Neural cell (in vitro differentiated cells): ENCODE measurements around the gene MTMR12.

ENCODE experiments used
- EZH2 ChIP-seq: fragments of 200-600, 300-800 bp; shearing (Covaris generic), sonication (generic); IDR thresholded peaks from 2 replicates; pipeline ENCODE4 v1.6.1; 2014; ENCODE audit warnings: antibody characterized with exemption, low read length, borderline replicate concordance, mild to moderate bottlenecking; ENCODE audit not compliant: insufficient read depth, poor library complexity, severe bottlenecking
- MXI1 ChIP-seq: fragments of 450-650 bp; conservative IDR thresholded peaks from 2 replicates; pipeline ENCODE4 v1.6.1; 2014; ENCODE audit warnings: antibody characterized with exemption, mild to moderate bottlenecking; ENCODE audit not compliant: poor library complexity, severe bottlenecking
- POLR2AphosphoS5 ChIP-seq: IDR thresholded peaks from 2 replicates; pipeline ENCODE4 v1.6.1; 2012
- SMC3 ChIP-seq: fragments of 450-650 bp; conservative IDR thresholded peaks from 2 replicates; pipeline ENCODE4 v1.6.1; 2014; ENCODE audit warnings: antibody characterized with exemption, mild to moderate bottlenecking, moderate library complexity; ENCODE audit not compliant: poor library complexity
- TF ChIP-seq, protein P1 (sequence below): fragments of 450-650 bp; IDR thresholded peaks from 2 replicates; pipeline ENCODE4 v1.5.1; 2014; ENCODE audit warnings: antibody characterized with exemption, mild to moderate bottlenecking, moderate library complexity; ENCODE audit not compliant: poor library complexity, severe bottlenecking
- TF ChIP-seq, protein P2 (sequence below): IDR thresholded peaks from 2 replicates; pipeline ENCODE4 v1.6.1; 2012; ENCODE audit warnings: borderline replicate concordance

- TF ChIP-seq, protein P1, sequence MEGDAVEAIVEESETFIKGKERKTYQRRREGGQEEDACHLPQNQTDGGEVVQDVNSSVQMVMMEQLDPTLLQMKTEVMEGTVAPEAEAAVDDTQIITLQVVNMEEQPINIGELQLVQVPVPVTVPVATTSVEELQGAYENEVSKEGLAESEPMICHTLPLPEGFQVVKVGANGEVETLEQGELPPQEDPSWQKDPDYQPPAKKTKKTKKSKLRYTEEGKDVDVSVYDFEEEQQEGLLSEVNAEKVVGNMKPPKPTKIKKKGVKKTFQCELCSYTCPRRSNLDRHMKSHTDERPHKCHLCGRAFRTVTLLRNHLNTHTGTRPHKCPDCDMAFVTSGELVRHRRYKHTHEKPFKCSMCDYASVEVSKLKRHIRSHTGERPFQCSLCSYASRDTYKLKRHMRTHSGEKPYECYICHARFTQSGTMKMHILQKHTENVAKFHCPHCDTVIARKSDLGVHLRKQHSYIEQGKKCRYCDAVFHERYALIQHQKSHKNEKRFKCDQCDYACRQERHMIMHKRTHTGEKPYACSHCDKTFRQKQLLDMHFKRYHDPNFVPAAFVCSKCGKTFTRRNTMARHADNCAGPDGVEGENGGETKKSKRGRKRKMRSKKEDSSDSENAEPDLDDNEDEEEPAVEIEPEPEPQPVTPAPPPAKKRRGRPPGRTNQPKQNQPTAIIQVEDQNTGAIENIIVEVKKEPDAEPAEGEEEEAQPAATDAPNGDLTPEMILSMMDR, result no peak
- no peak for TF ChIP-seq EZH2
- TF ChIP-seq, protein P2, sequence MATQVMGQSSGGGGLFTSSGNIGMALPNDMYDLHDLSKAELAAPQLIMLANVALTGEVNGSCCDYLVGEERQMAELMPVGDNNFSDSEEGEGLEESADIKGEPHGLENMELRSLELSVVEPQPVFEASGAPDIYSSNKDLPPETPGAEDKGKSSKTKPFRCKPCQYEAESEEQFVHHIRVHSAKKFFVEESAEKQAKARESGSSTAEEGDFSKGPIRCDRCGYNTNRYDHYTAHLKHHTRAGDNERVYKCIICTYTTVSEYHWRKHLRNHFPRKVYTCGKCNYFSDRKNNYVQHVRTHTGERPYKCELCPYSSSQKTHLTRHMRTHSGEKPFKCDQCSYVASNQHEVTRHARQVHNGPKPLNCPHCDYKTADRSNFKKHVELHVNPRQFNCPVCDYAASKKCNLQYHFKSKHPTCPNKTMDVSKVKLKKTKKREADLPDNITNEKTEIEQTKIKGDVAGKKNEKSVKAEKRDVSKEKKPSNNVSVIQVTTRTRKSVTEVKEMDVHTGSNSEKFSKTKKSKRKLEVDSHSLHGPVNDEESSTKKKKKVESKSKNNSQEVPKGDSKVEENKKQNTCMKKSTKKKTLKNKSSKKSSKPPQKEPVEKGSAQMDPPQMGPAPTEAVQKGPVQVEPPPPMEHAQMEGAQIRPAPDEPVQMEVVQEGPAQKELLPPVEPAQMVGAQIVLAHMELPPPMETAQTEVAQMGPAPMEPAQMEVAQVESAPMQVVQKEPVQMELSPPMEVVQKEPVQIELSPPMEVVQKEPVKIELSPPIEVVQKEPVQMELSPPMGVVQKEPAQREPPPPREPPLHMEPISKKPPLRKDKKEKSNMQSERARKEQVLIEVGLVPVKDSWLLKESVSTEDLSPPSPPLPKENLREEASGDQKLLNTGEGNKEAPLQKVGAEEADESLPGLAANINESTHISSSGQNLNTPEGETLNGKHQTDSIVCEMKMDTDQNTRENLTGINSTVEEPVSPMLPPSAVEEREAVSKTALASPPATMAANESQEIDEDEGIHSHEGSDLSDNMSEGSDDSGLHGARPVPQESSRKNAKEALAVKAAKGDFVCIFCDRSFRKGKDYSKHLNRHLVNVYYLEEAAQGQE, result no peak
- TF ChIP-seq POLR2AphosphoS5, result no peak
- TF ChIP-seq SMC3, result no peak
- TF ChIP-seq MXI1, result no peak
These were observed 111.5 kb downstream of the MTMR12 start for GRCh38 chr5:32201122-32201753.
